D341Med (cell line): Measurements from ENCODE around the gene CBX3.
"Not testable (repeated sequence)": the region's sequence is repeated elsewhere in the genome, so short reads cannot be mapped to it uniquely, and the experiment has no call there.

Experiments used
- DNase-seq: peaks from one replicate; pipeline ENCODE4 v3.0.0; 2012; ENCODE audit warnings: low spot score

CBX3 gene

GRCh38 chr7:26201247-26202018 is at the start of gene CBX3:
Gene CBX3, plus strand, starts transcription at chr7:26201745. Its CDS starts 1,254 bp downstream, at chr7:26202999.
- DNase-seq = peak; percentile 95

GRCh38 chr7:26151953-26152781 is 49.4 kb upstream of the CBX3 start, which contains the start of gene NFE2L3:
Gene NFE2L3, plus strand, starts transcription at chr7:26152198. Its CDS starts 301 bp downstream, at chr7:26152499.
- DNase-seq = peak; percentile 96

- peak; percentile 47 for DNase-seq
These were observed 48.7 kb upstream of the CBX3 start for GRCh38 chr7:26152782-26153240.

- no peak for DNase-seq
These were observed 48.2 kb upstream of the CBX3 start for GRCh38 chr7:26153241-26153822.

- no peak for DNase-seq
These were observed 47.4 kb upstream of the CBX3 start for GRCh38 chr7:26153823-26154783.

GRCh38 chr7:26155531-26156375 is 45.8 kb upstream of the CBX3 start:
- DNase-seq = no peak

GRCh38 chr7:26156451-26157420 is 44.8 kb upstream of the CBX3 start:
- no peak for DNase-seq

GRCh38 chr7:26157520-26158105 is 43.9 kb upstream of the CBX3 start:
- no peak for DNase-seq

GRCh38 chr7:26159243-26159642 is 42.3 kb upstream of the CBX3 start:
- DNase-seq = no peak

- no peak for DNase-seq
These were observed 40.6 kb upstream of the CBX3 start for GRCh38 chr7:26160896-26161295.

GRCh38 chr7:26162431-26162830 is 39.1 kb upstream of the CBX3 start:
- DNase-seq = no peak

GRCh38 chr7:26163804-26164203 is 37.7 kb upstream of the CBX3 start:
- DNase-seq = not testable (repeated sequence)

- no peak for DNase-seq
These were observed 35.4 kb upstream of the CBX3 start for GRCh38 chr7:26165950-26166683.

- DNase-seq = no peak
These were observed 34.8 kb upstream of the CBX3 start for GRCh38 chr7:26166684-26167266.

- DNase-seq = no peak
These were observed 34.1 kb upstream of the CBX3 start for GRCh38 chr7:26167303-26167934.

GRCh38 chr7:26168458-26169023 is 33.0 kb upstream of the CBX3 start:
- no peak for DNase-seq

GRCh38 chr7:26169271-26169670 is 32.3 kb upstream of the CBX3 start:
- no peak for DNase-seq
